GM18907 (cell line): ENCODE data around the gene PDZD4.

Source experiments
- ATAC-seq: cut with Tn5 transposase; IDR thresholded peaks from one replicate; pipeline ENCODE4 v1.9.1; 2021; ENCODE audit warnings: mild to moderate bottlenecking, moderate library complexity; ENCODE audit not compliant: unreplicated experiment

PDZD4 gene

GRCh38 chrX:153791104-153791852 is 39.1 kb downstream of the PDZD4 start:
- no peak for ATAC-seq

- no peak for ATAC-seq
These were observed 40.7 kb downstream of the PDZD4 start for GRCh38 chrX:153789654-153790053.

GRCh38 chrX:153786669-153787068 is 43.7 kb downstream of the PDZD4 start:
- ATAC-seq, result no peak

GRCh38 chrX:153784325-153784967 is 45.9 kb downstream of the PDZD4 start:
- no peak for ATAC-seq

GRCh38 chrX:153783378-153784013 is 46.8 kb downstream of the PDZD4 start:
- ATAC-seq, result no peak

GRCh38 chrX:153782871-153783270 is 47.5 kb downstream of the PDZD4 start:
- no peak for ATAC-seq

GRCh38 chrX:153782313-153782712 is 48.0 kb downstream of the PDZD4 start:
- no peak for ATAC-seq

GRCh38 chrX:153781428-153782047 is 48.8 kb downstream of the PDZD4 start:
- no peak for ATAC-seq

GRCh38 chrX:153780678-153781427 is 49.5 kb downstream of the PDZD4 start, which contains the start of gene SRPK3:
Gene SRPK3 (plus strand): TSS chrX:153781041. CDS start chrX:153781087, 46 bp downstream.
- no peak for ATAC-seq

GRCh38 chrX:153779891-153780677 is 50.3 kb downstream of the PDZD4 start:
- no peak for ATAC-seq

- ATAC-seq, result no peak
These were observed 51.7 kb downstream of the PDZD4 start for GRCh38 chrX:153778684-153779101.

- no peak for ATAC-seq
These were observed 52.2 kb downstream of the PDZD4 start for GRCh38 chrX:153778181-153778580.

GRCh38 chrX:153777261-153778090 is 52.9 kb downstream of the PDZD4 start:
- no peak for ATAC-seq

GRCh38 chrX:153776611-153777045 is 53.7 kb downstream of the PDZD4 start:
- ATAC-seq, result no peak

- no peak for ATAC-seq
These were observed 54.2 kb downstream of the PDZD4 start for GRCh38 chrX:153776120-153776599.

- ATAC-seq, result no peak
These were observed 54.8 kb downstream of the PDZD4 start for GRCh38 chrX:153775293-153776119.

- ATAC-seq, result no peak
These were observed 55.6 kb downstream of the PDZD4 start for GRCh38 chrX:153774576-153775292.
